NCI-H1417 treated with DMSO at 0.1 percent for 48 hours (cell line): Measurements from ENCODE around the gene FBXL22.
"Not testable (repeated sequence)": the region's sequence is repeated elsewhere in the genome, so short reads cannot be mapped to it uniquely, and the experiment has no call there.

Source experiments
- DNase-seq: peaks from one replicate; lab custom pipeline; 2025; lab: John Stamatoyannopoulos, UW

The FBXL22 gene

GRCh38 chr15:63612300-63612699 is 15.1 kb downstream of the FBXL22 start:
- DNase-seq, result no peak

GRCh38 chr15:63615935-63616334 is 18.7 kb downstream of the FBXL22 start:
- no peak for DNase-seq

GRCh38 chr15:63617147-63617546 is 20.0 kb downstream of the FBXL22 start:
- DNase-seq, result not testable (repeated sequence)

GRCh38 chr15:63617627-63618026 is 20.4 kb downstream of the FBXL22 start:
- DNase-seq, result not testable (repeated sequence)

GRCh38 chr15:63620760-63621159 is 23.6 kb downstream of the FBXL22 start:
- DNase-seq, result not testable (repeated sequence)

- no peak for DNase-seq
Observed at GRCh38 chr15:63623232-63623969, 26.2 kb downstream of the FBXL22 start.

GRCh38 chr15:63626955-63627354 is 29.8 kb downstream of the FBXL22 start:
- no peak for DNase-seq

- no peak for DNase-seq
Observed at GRCh38 chr15:63628123-63628822, 31.1 kb downstream of the FBXL22 start.

GRCh38 chr15:63630036-63630751 is 33.0 kb downstream of the FBXL22 start:
- no peak for DNase-seq

- DNase-seq, result no peak
Observed at GRCh38 chr15:63633312-63633711, 36.1 kb downstream of the FBXL22 start.

- no peak for DNase-seq
Observed at GRCh38 chr15:63634154-63634553, 37.0 kb downstream of the FBXL22 start.

GRCh38 chr15:63636518-63637061 is 39.4 kb downstream of the FBXL22 start:
- no peak for DNase-seq

- DNase-seq, result no peak
Observed at GRCh38 chr15:63638839-63639238, 41.7 kb downstream of the FBXL22 start.

GRCh38 chr15:63640146-63640545 is 43.0 kb downstream of the FBXL22 start:
- no peak for DNase-seq
